Lower lobe of right lung (tissue), 2 donors: ENCODE measurements around the gene EXOSC7. TPM values are rescaled to one million over a fixed set of nuclear protein-coding genes. Genes with fewer than 3 reads are reported as not detected.

Experiments used
- ATAC-seq, 2 donors: fragments of 200-7000 bp; cut with Tn5 transposase; one replicate each; pipeline ENCODE4 v1.9.1; 2020 to 2022; ENCODE audit warnings: mild to moderate bottlenecking in 2 of 2, moderate library complexity in 2 of 2
- DNase-seq: peaks from one replicate; pipeline ENCODE4 v3.0.0-alpha.2; 2020
- H3K27ac ChIP-seq: fragments of 200-600 bp; one replicate; pipeline ENCODE4 v1.8.0; 2022
- H3K27me3 ChIP-seq: fragments of 200-600 bp; one replicate; pipeline ENCODE4 v1.8.0; 2022; ENCODE audit warnings: low read depth
- H3K36me3 ChIP-seq: fragments of 200-600 bp; one replicate; pipeline ENCODE4 v1.8.0; 2022; ENCODE audit warnings: mild to moderate bottlenecking
- H3K4me1 ChIP-seq: fragments of 200-600 bp; one replicate; pipeline ENCODE4 v1.8.0; 2022
- H3K4me3 ChIP-seq: fragments of 200-600 bp; one replicate; pipeline ENCODE4 v1.8.0; 2022; ENCODE audit warnings: mild to moderate bottlenecking
- H3K9me3 ChIP-seq: fragments of 200-600 bp; one replicate; pipeline ENCODE4 v1.8.0; 2022
- intact Hi-C: fragments of 100-400 bp; cut with DNase I; formaldehyde crosslinking; loops from one replicate; pipeline ENCODE4 v1.11.0; 2022
- total RNA-seq: library from RNA; stranded (reverse); fragmentation: NEBNext Ultra II Directional; extraction: Animal tissue kit (Norgen Biotek cat#: 25700); gene quantifications from one replicate; pipeline ENCODE4 v1.2.1, GENCODE V29; 2021
- TF ChIP-seq, protein P1 (sequence below): fragments of 200-600 bp; IDR thresholded peaks from one replicate; pipeline ENCODE4 v1.8.0; 2022; ENCODE audit warnings: antibody characterized with exemption, mild to moderate bottlenecking
- donor health status: DM: no; HTN: yes; CAD: no; lungs with severe emphysema.

EXOSC7 gene
- total RNA-seq, 1 donor from 2014 or later, result 32.9 TPM

DNA sequence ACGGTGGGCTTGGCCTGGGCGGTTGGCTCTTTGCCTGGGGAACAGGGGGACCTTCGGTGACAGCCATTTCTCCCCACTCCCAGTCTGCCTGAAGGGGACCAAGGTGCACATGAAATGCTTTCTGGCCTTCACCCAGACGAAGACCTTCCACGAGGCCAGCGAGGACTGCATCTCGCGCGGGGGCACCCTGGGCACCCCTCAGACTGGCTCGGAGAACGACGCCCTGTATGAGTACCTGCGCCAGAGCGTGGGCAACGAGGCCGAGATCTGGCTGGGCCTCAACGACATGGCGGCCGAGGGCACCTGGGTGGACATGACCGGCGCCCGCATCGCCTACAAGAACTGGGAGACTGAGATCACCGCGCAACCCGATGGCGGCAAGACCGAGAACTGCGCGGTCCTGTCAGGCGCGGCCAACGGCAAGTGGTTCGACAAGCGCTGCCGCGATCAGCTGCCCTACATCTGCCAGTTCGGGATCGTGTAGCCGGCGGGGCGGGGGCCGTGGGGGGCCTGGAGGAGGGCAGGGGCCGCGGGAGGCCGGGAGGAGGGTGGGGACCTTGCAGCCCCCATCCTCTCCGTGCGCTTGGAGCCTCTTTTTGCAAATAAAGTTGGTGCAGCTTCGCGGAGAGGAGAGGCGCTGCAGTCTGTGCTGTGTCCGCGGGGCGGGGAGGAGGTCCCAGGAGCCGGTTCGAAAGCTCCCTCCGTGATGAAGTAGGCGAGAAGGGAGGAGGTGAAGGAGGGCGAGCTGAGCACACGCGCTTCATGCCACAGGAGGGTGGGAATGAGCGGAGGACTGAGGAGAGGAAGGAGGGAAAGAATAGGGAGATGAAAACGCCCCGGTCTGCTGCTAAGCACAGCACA, 59.6 kb downstream of the EXOSC7 start:
- Histone ChIP-seq H3K4me1 (peaks cover 50% of the 10 kb centered on the region), H3K27ac (peak overlapping the region; percentile 76), H3K9me3 (no peaks in the 10 kb centered on the region), H3K4me3 (peak overlapping the region; percentile 42), H3K36me3 (peaks cover 12% of the 10 kb centered on the region), H3K27me3 (no peaks in the 10 kb centered on the region)
- intact Hi-C loops, result no loop called here
- TF ChIP-seq, protein P1, sequence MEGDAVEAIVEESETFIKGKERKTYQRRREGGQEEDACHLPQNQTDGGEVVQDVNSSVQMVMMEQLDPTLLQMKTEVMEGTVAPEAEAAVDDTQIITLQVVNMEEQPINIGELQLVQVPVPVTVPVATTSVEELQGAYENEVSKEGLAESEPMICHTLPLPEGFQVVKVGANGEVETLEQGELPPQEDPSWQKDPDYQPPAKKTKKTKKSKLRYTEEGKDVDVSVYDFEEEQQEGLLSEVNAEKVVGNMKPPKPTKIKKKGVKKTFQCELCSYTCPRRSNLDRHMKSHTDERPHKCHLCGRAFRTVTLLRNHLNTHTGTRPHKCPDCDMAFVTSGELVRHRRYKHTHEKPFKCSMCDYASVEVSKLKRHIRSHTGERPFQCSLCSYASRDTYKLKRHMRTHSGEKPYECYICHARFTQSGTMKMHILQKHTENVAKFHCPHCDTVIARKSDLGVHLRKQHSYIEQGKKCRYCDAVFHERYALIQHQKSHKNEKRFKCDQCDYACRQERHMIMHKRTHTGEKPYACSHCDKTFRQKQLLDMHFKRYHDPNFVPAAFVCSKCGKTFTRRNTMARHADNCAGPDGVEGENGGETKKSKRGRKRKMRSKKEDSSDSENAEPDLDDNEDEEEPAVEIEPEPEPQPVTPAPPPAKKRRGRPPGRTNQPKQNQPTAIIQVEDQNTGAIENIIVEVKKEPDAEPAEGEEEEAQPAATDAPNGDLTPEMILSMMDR, result no peak
- ATAC-seq (peak; percentile 6 to 35), DNase-seq (peak; percentile 54)

DNA sequence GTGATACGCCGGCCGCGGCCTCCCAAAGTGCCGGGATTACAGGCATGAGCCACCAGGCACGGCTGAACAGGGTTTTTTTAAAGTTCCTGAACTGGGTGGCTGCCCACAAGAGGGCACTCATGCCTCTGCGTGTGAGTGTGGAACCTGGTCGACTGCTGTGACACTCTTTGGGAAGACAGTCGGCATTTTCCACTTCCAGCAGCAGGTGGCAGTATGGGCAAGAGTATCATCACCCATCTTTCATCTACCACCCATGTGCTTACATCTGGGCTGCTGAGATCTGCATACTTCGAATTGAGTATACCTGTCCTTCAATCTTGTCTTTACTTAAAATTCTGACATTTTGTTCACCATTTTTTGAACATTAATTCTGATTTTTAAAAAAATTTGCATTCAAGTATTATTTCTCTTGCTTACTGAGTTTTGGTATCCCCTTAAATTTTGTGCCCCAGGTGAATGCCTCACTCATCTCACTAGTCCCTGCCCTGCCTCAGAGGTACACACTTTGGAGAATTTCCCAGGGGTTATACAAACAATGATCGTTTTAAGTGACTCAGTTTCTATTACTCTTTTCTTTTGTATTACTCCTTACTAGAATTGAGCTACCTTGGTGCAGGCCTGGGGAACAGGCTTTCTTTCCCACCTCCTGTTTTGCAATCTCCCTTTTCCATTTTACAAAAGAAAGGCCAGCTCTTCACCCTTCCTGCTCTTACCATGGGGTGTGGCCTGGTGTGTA, 61.8 kb downstream of the EXOSC7 start:
- ATAC-seq (peak; percentile 86 to 91), DNase-seq (peak; percentile 91)
- Histone ChIP-seq H3K27me3 (no peaks in the 10 kb centered on the region), H3K4me3 (no peak overlapping the region), H3K9me3 (no peaks in the 10 kb centered on the region), H3K27ac (peak overlapping the region; percentile 21), H3K4me1 (peaks cover 64% of the 10 kb centered on the region), H3K36me3 (no peaks in the 10 kb centered on the region)
- TF ChIP-seq, protein P1, result peak; percentile 90
- intact Hi-C loops, result no loop called here

DNA sequence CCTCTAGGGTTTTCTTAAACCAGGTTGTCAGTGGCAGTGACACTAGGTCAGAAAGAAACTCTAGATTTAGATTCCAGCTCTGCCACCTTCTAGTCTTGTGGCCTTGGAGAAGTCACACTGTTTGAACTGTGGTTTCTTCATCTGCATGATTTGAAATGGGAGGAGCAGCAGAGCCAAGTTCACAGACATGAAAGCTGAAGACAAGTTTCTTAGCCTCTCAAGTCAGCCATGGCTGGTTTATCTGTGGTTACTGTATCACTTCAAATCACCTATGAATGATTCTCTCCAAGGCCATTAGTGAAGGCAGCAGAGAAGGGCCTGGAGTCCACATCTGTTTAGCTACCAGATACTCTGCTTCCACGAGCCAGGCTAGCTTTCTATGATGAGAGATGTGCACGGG, 65.6 kb downstream of the EXOSC7 start:
- Histone ChIP-seq H3K4me1 (peaks cover 34% of the 10 kb centered on the region), H3K27me3 (no peaks in the 10 kb centered on the region), H3K4me3 (no peak overlapping the region), H3K9me3 (no peaks in the 10 kb centered on the region), H3K36me3 (no peaks in the 10 kb centered on the region), H3K27ac (no peak overlapping the region)
- TF ChIP-seq, protein P1, result no peak
- DNase-seq (no peak), ATAC-seq (no peak)
- intact Hi-C loops, result loop anchor here (5.0 kb wide), 1 partner anchor 166 kb away; no protein-coding TSS in a partner anchor

DNA sequence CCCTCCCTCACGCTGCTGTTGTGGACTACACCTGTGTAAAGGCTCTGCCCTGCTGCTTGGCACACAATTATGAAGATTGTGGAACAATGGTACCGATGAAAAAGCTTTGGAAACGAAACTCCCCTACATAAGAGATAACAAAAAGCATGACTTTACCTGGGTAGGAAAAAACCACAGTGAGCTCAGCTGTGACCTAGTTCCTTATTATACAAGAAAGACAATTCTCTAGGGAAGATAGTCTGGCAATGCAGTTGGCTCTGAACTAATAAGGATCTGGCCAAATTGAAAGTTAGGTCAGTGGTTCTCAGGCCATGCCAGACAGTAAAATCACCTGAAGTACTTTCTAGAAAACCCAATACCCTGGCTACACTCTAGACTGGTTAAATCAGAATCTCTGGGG, 66.1 kb downstream of the EXOSC7 start:
- ATAC-seq (no peak), DNase-seq (no peak)
- TF ChIP-seq, protein P1, result no peak
- Histone ChIP-seq H3K27ac (no peak overlapping the region), H3K27me3 (no peaks in the 10 kb centered on the region), H3K4me1 (peaks cover 30% of the 10 kb centered on the region), H3K9me3 (no peaks in the 10 kb centered on the region), H3K4me3 (no peak overlapping the region), H3K36me3 (no peaks in the 10 kb centered on the region)
- intact Hi-C loops, result loop anchor here (5.0 kb wide), 1 partner anchor 165 kb away; no protein-coding TSS in a partner anchor

DNA sequence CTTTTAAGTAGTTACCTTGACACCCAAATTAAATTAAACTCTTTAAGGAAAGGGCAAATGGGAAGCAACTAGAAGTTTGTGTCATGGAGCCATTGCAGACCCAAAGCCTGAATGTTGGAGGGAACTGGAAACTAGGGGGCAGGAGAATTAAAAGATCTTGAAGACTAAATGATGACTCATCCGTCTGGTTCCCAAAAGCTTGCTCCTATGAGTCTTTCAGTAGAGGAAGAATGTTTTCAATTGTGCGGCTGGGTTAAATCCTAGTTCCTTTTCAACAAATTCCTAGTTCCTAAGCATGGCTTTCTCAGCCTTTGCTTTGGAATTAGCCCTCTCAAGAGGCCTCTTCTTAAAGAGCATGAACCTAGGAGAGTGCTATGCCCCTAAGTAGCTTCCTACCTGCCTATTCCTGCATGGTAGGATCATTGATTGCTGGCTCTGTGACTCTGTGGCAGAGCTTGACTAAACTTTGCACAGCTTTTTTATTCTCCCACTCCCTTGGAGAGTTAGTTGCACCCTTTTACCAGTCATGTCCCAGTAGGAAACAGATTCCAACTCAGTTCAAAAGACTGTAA, 67.8 kb downstream of the EXOSC7 start:
- peaks cover 24% of the 10 kb centered on the region for H3K4me1 ChIP-seq
- no peaks in the 10 kb centered on the region for H3K36me3 ChIP-seq
- no peaks in the 10 kb centered on the region for H3K27me3 ChIP-seq
- intact Hi-C loops, result loop anchor here (5.0 kb wide), 1 partner anchor 163 kb away; no protein-coding TSS in a partner anchor
- no peak overlapping the region for H3K27ac ChIP-seq
- no peak for DNase-seq
- no peaks in the 10 kb centered on the region for H3K9me3 ChIP-seq
- no peak overlapping the region for H3K4me3 ChIP-seq
- TF ChIP-seq, protein P1, result no peak
- ATAC-seq, result peak in 1 of 2 donors; percentile 36
